Smooth muscle cell (in vitro differentiated cells): ENCODE results near the gene CPSF7. TPM values are rescaled to one million over a fixed set of nuclear protein-coding genes. Genes with fewer than 3 reads are reported as not detected.

Experiments used
- DNase-seq: peaks from one replicate; lab custom pipeline; 2025; ENCODE audit not compliant: unreplicated experiment; lab: John Stamatoyannopoulos, UW
- H2AFZ ChIP-seq: fragments of 200-600 bp; sonication (generic); 2 replicates; pipeline ENCODE4 v1.6.0; 2016; ENCODE audit warnings: antibody characterized with exemption, low read depth, mild to moderate bottlenecking
- H3F3A ChIP-seq: fragments of 200-600 bp; sonication (generic); 2 replicates; pipeline ENCODE4 v1.6.0; 2017; ENCODE audit warnings: antibody characterized with exemption, low read depth
- H3K27ac ChIP-seq: fragments of 200-600 bp; sonication (generic); 2 replicates; pipeline ENCODE4 v1.5.1; 2016; ENCODE audit warnings: low read depth, mild to moderate bottlenecking
- H3K27me3 ChIP-seq: fragments of 200-600 bp; sonication (generic); 2 replicates; pipeline ENCODE4 v1.6.1; 2016; ENCODE audit warnings: low read depth, mild to moderate bottlenecking
- H3K36me3 ChIP-seq: fragments of 200-600 bp; sonication (generic); 2 replicates; pipeline ENCODE4 v1.5.1; 2016; ENCODE audit warnings: low read depth
- H3K4me1 ChIP-seq: fragments of 200-600 bp; sonication (generic); 2 replicates; pipeline ENCODE4 v1.5.1; 2016; ENCODE audit warnings: low read depth
- H3K4me2 ChIP-seq: fragments of 200-600 bp; sonication (generic); 2 replicates; pipeline ENCODE4 v1.6.0; 2016; ENCODE audit warnings: mild to moderate bottlenecking
- H3K4me3 ChIP-seq: fragments of 200-600 bp; sonication (generic); 2 replicates; pipeline ENCODE4 v1.5.1; 2016; ENCODE audit warnings: mild to moderate bottlenecking
- H3K79me2 ChIP-seq: fragments of 200-600 bp; sonication (generic); 2 replicates; pipeline ENCODE4 v1.6.0; 2016; ENCODE audit warnings: low read depth, mild to moderate bottlenecking
- H3K9ac ChIP-seq: fragments of 200-600 bp; sonication (generic); 2 replicates; pipeline ENCODE4 v1.6.0; 2016; ENCODE audit warnings: low read depth
- H3K9me3 ChIP-seq: fragments of 200-600 bp; sonication (generic); replicated peaks from 2 replicates; pipeline ENCODE4 v1.5.1; 2016; ENCODE audit warnings: low read depth
- H4K20me1 ChIP-seq: fragments of 200-600 bp; sonication (generic); 2 replicates; pipeline ENCODE4 v1.6.0; 2016; ENCODE audit warnings: low read depth
- CTCF ChIP-seq: fragments of 200-600 bp; sonication (generic); IDR thresholded peaks from 2 replicates; pipeline ENCODE4 v1.5.1; 2017; ENCODE audit warnings: borderline replicate concordance, mild to moderate bottlenecking, antibody characterized with exemption; ENCODE audit not compliant: insufficient read depth, poor library complexity, severe bottlenecking
- WGBS: methylation state at CpG from one replicate; pipeline ENCODE4 v1.1.7; 2016; ENCODE audit warnings: low lambda C conversion rate; 5-methylcytosine and 5-hydroxymethylcytosine counted together
- polyA plus RNA-seq: library from polyadenylated mRNA; unstranded; fragments of >200 nt; fragmentation: Nextera tagmentation; extraction: Ambion mirVana; gene quantifications from 2 replicates; pipeline ENCODE4 v1.2.1, GENCODE V29; 2016
- total RNA-seq: library from RNA; depleted of rRNA; stranded (reverse); fragments of >200 nt; gene quantifications from 2 replicates; pipeline ENCODE4 v1.2.3, GENCODE V29; 2014

The CPSF7 gene
- total and polyA plus RNA-seq, 2 experiments from 2014 or later = 26.2 to 35.1 TPM

GRCh38 chr11:61358566-61358965, 71.2 kb downstream of the CPSF7 start:
- no peak overlapping the region for H3K4me2 ChIP-seq
- no peak overlapping the region for H3K4me3 ChIP-seq
- no peak for TF ChIP-seq CTCF
- H2AFZ ChIP-seq = no peak overlapping the region
- WGBS = 96% methylated on average over 11 of the region's 11 CpGs
- H3K4me1 ChIP-seq = peaks cover 18% of the 10 kb centered on the region
- DNase-seq = no peak
- no peaks in the 10 kb centered on the region for H3K36me3 ChIP-seq
- no peaks in the 10 kb centered on the region for H3K9me3 ChIP-seq
- H3K27me3 ChIP-seq = no peaks in the 10 kb centered on the region
- no peaks in the 10 kb centered on the region for H4K20me1 ChIP-seq
- H3K27ac ChIP-seq = no peak overlapping the region
- H3K79me2 ChIP-seq = peaks cover 17% of the 10 kb centered on the region
- H3K9ac ChIP-seq = no peak overlapping the region
- H3F3A ChIP-seq = no peaks in the 10 kb centered on the region

GRCh38 chr11:61357894-61358239, 71.9 kb downstream of the CPSF7 start:
- 93% methylated on average over 6 of the region's 6 CpGs for WGBS
- H3K27me3 ChIP-seq = no peaks in the 10 kb centered on the region
- H4K20me1 ChIP-seq = no peaks in the 10 kb centered on the region
- H3K27ac ChIP-seq = no peak overlapping the region
- no peaks in the 10 kb centered on the region for H3K9me3 ChIP-seq
- H3K9ac ChIP-seq = no peak overlapping the region
- H3K79me2 ChIP-seq = peaks cover 10% of the 10 kb centered on the region
- peaks cover 13% of the 10 kb centered on the region for H3K4me1 ChIP-seq
- TF ChIP-seq CTCF = no peak
- DNase-seq = no peak
- no peak overlapping the region for H3K4me2 ChIP-seq
- no peak overlapping the region for H3K4me3 ChIP-seq
- no peaks in the 10 kb centered on the region for H3F3A ChIP-seq
- no peak overlapping the region for H2AFZ ChIP-seq
- no peaks in the 10 kb centered on the region for H3K36me3 ChIP-seq

GRCh38 chr11:61357233-61357893, 72.4 kb downstream of the CPSF7 start:
- peaks cover 13% of the 10 kb centered on the region for H3K4me1 ChIP-seq
- WGBS = 91% methylated on average over 9 of the region's 9 CpGs
- no peaks in the 10 kb centered on the region for H3K27me3 ChIP-seq
- no peak overlapping the region for H3K4me2 ChIP-seq
- no peaks in the 10 kb centered on the region for H3F3A ChIP-seq
- H3K79me2 ChIP-seq = peaks cover 5% of the 10 kb centered on the region
- no peaks in the 10 kb centered on the region for H4K20me1 ChIP-seq
- TF ChIP-seq CTCF = no peak
- no peaks in the 10 kb centered on the region for H3K9me3 ChIP-seq
- no peaks in the 10 kb centered on the region for H3K36me3 ChIP-seq
- no peak overlapping the region for H3K27ac ChIP-seq
- H3K9ac ChIP-seq = no peak overlapping the region
- H3K4me3 ChIP-seq = no peak overlapping the region
- DNase-seq = no peak
- H2AFZ ChIP-seq = no peak overlapping the region

GRCh38 chr11:61356706-61357105, 73.1 kb downstream of the CPSF7 start:
- H3K4me1 ChIP-seq = peaks cover 13% of the 10 kb centered on the region
- no peak overlapping the region for H3K9ac ChIP-seq
- no peaks in the 10 kb centered on the region for H4K20me1 ChIP-seq
- no peak for DNase-seq
- H3K9me3 ChIP-seq = no peaks in the 10 kb centered on the region
- no peak for TF ChIP-seq CTCF
- H2AFZ ChIP-seq = no peak overlapping the region
- WGBS = 95% methylated on average over 4 of the region's 4 CpGs
- H3F3A ChIP-seq = no peaks in the 10 kb centered on the region
- no peak overlapping the region for H3K27ac ChIP-seq
- H3K4me3 ChIP-seq = no peak overlapping the region
- no peaks in the 10 kb centered on the region for H3K27me3 ChIP-seq
- no peaks in the 10 kb centered on the region for H3K36me3 ChIP-seq
- peaks cover 5% of the 10 kb centered on the region for H3K79me2 ChIP-seq
- no peak overlapping the region for H3K4me2 ChIP-seq
